Measurements from ENCODE around the gene NUDT4B.
"Not testable (repeated sequence)": the region's sequence is repeated elsewhere in the genome, so short reads cannot be mapped to it uniquely, and the experiment has no call there.

The NUDT4B gene

GRCh38 chr1:148748563-148749334 lies at the start of gene NUDT4B:
NUDT4B (plus strand) TSS chr1:148748774; CDS start chr1:148748953, 179 bp downstream.
- DNase-seq: not testable (repeated sequence)

- not testable (repeated sequence) for DNase-seq
Observed at GRCh38 chr1:148699357-148699756, 49.2 kb upstream of the NUDT4B start.

GRCh38 chr1:148702242-148702641 lies 46.3 kb upstream of the NUDT4B start:
- not testable (repeated sequence) for DNase-seq

- DNase-seq: not testable (repeated sequence)
Observed at GRCh38 chr1:148703973-148704591, 44.5 kb upstream of the NUDT4B start.

GRCh38 chr1:148705316-148705948 lies 43.1 kb upstream of the NUDT4B start:
- DNase-seq: not testable (repeated sequence)

- DNase-seq: not testable (repeated sequence)
Observed at GRCh38 chr1:148708779-148709333, 39.7 kb upstream of the NUDT4B start.

- not testable (repeated sequence) for DNase-seq
Observed at GRCh38 chr1:148710772-148711523, 37.6 kb upstream of the NUDT4B start.

- DNase-seq: not testable (repeated sequence)
Observed at GRCh38 chr1:148712353-148712752, 36.2 kb upstream of the NUDT4B start.

- not testable (repeated sequence) for DNase-seq
Observed at GRCh38 chr1:148715518-148715917, 33.1 kb upstream of the NUDT4B start.

- not testable (repeated sequence) for DNase-seq
Observed at GRCh38 chr1:148716966-148717520, 31.5 kb upstream of the NUDT4B start.

- DNase-seq: not testable (repeated sequence)
Observed at GRCh38 chr1:148720918-148721317, 27.7 kb upstream of the NUDT4B start.

GRCh38 chr1:148722758-148723157 lies 25.8 kb upstream of the NUDT4B start:
- DNase-seq: not testable (repeated sequence)

- DNase-seq: not testable (repeated sequence)
Observed at GRCh38 chr1:148723515-148723914, 25.1 kb upstream of the NUDT4B start.

GRCh38 chr1:148724872-148725271 lies 23.7 kb upstream of the NUDT4B start:
- not testable (repeated sequence) for DNase-seq

- DNase-seq: not testable (repeated sequence)
Observed at GRCh38 chr1:148727862-148728261, 20.7 kb upstream of the NUDT4B start.

GRCh38 chr1:148729128-148729527 lies 19.4 kb upstream of the NUDT4B start:
- DNase-seq: not testable (repeated sequence)

- not testable (repeated sequence) for DNase-seq
Observed at GRCh38 chr1:148729541-148729940, 19.0 kb upstream of the NUDT4B start.

GRCh38 chr1:148732277-148732676 lies 16.3 kb upstream of the NUDT4B start:
- DNase-seq: not testable (repeated sequence)

- DNase-seq: not testable (repeated sequence)
Observed at GRCh38 chr1:148733585-148734310, 14.8 kb upstream of the NUDT4B start.

- not testable (repeated sequence) for DNase-seq
Observed at GRCh38 chr1:148734311-148734662, 14.3 kb upstream of the NUDT4B start.

GRCh38 chr1:148735538-148735937 lies 13.0 kb upstream of the NUDT4B start:
- DNase-seq: not testable (repeated sequence)
